Measurements from ENCODE around the gene TAPT1.

DNA sequence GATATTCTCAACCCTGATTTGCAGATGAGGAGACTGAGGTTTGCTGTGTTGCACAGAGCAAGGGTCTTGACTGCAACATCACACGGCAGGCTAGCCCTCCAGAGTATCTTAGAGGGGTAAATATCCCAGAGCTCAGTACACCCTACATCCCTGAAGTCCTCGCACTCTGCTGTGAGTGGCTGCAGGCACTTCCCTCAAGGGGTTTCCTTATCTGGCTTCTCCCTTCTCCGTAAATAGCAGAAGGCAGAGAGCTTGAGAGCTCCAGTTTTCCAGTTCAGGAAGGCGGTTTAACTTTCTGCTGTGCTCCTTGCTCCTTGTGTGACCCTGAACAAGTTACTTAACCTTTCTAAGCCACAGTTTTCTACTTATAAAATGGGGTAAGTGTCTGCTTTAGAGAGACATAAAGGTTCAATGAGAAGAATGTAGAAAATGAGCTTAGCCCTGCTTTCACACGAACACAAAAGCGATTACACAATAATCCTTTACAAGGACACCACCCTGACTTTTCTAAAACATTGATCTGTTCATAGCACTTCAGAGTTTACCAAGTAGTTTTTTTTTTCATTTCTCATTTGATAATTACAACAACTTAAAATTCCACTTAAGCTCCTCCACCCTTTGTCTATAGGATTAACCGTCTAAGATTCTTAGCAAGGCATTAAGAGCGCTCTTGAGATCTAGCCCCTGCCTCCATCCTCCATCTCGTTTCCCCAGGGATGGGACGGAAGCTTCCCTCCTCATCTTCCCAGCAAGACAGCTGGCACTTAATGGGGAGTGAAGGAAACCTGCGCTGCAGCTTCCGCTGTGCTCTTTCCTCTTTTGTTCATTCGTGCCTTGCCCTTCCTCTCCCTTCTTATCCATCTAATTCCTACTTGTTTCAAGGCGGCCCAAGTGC is 68.4 kb downstream of the TAPT1 start:
- TF ChIP-seq, protein P1, sequence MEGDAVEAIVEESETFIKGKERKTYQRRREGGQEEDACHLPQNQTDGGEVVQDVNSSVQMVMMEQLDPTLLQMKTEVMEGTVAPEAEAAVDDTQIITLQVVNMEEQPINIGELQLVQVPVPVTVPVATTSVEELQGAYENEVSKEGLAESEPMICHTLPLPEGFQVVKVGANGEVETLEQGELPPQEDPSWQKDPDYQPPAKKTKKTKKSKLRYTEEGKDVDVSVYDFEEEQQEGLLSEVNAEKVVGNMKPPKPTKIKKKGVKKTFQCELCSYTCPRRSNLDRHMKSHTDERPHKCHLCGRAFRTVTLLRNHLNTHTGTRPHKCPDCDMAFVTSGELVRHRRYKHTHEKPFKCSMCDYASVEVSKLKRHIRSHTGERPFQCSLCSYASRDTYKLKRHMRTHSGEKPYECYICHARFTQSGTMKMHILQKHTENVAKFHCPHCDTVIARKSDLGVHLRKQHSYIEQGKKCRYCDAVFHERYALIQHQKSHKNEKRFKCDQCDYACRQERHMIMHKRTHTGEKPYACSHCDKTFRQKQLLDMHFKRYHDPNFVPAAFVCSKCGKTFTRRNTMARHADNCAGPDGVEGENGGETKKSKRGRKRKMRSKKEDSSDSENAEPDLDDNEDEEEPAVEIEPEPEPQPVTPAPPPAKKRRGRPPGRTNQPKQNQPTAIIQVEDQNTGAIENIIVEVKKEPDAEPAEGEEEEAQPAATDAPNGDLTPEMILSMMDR (IDR thresholded peaks at IDR 0.05; ENCODE audit: low read length), result no peak
- no peak for TF ChIP-seq EZH2 (IDR thresholded peaks at IDR 0.05; ENCODE audit: borderline replicate concordance, low read length)

Data from OCI-LY1 (cell line).